GM12878 (cell line): ENCODE results near the gene TCF7. TPM values are rescaled to one million over a fixed set of nuclear protein-coding genes. Genes with fewer than 3 reads are reported as not detected.

ENCODE experiments used
- CEBPB ChIP-seq, 2 experiments: fragments of 150-350 bp in 1 of 2; IDR thresholded peaks; 2 replicates each; pipeline ENCODE4 v1.6.1; 2012 to 2014; ENCODE audit warnings: low read depth in 2 of 2, low read length in 2 of 2, borderline replicate concordance in 1 of 2, inconsistent platforms in 1 of 2
- CHD1 ChIP-seq: IDR thresholded peaks from 2 replicates; pipeline ENCODE4 v1.6.1; 2012; ENCODE audit warnings: low read depth, low read length, improper control_type of control experiment
- MYC ChIP-seq: IDR thresholded peaks from 2 replicates; pipeline ENCODE4 v1.6.1; 2011; ENCODE audit warnings: mild to moderate bottlenecking, low read length, moderate library complexity, inconsistent platforms; ENCODE audit not compliant: insufficient read depth, insufficient replicate concordance, insufficient read length, severe bottlenecking
- NFYA ChIP-seq: IDR thresholded peaks from 2 replicates; pipeline ENCODE4 v1.6.1; 2011; ENCODE audit warnings: low read depth, mild to moderate bottlenecking, low read length, improper control_type of control experiment, borderline replicate concordance
- PAX8 ChIP-seq: fragments of 450-650 bp; IDR thresholded peaks from 2 replicates; pipeline ENCODE4 v1.6.1; 2017; ENCODE audit warnings: mild to moderate bottlenecking, moderate library complexity
- POU2F2 ChIP-seq: IDR thresholded peaks from 3 replicates; pipeline ENCODE4 v1.6.1; 2011; ENCODE audit warnings: low read depth, mild to moderate bottlenecking, low read length, borderline replicate concordance
- polyA plus RNA-seq, 11 experiments: library from polyadenylated mRNA; depleted of rRNA in 4 of 11; unstranded in 6 of 11; stranded (reverse) in 5 of 11; fragments of >200 nt; fragmentation: Nextera tagmentation in 4 of 11; fragmentation: Illumina TruSeq in 1 of 11; extraction: Ambion mirVana in 4 of 11; extraction: Trizol in 1 of 11; gene quantifications; 1 replicate in 1 of 11; 2 replicates in 10 of 11; pipeline versions ENCODE4 v1.2.1 to v1.2.3, GENCODE V29; 2011 to 2016; ENCODE audit warnings: inconsistent platforms in 2 of 11, missing spikeins in 2 of 11, low read depth in 1 of 11
- small RNA-seq: library from RNA; depleted of rRNA; stranded (forward); fragments of <200 nt; gene quantifications from one replicate; pipeline ENCODE3, GENCODE V24; 2014
- total RNA-seq, 4 experiments: library from RNA; depleted of rRNA in 3 of 4; stranded (reverse); fragments of >200 nt in 3 of 4; fragmentation: Illumina TruSeq in 1 of 4; extraction: Trizol in 1 of 4; gene quantifications; 2 replicates each; pipeline versions ENCODE4 v1.2.1 to v1.2.3, GENCODE V29; 2013 to 2021

Gene TCF7
- total and polyA plus RNA-seq, 10 of the 15 experiments (the other 5 are each of a cell fraction or from before 2014, with no cell fraction given): 10.0 to 60.2 (median 23.6) TPM

GRCh38 chr5:134195666-134196065, 81.2 kb downstream of the TCF7 start (continued):
- no peak for TF ChIP-seq MYC
- TF ChIP-seq CHD1: no peak
- no peak for TF ChIP-seq POU2F2
- no peak for TF ChIP-seq CEBPB (IDR thresholded peaks at IDR 0.05; ENCODE audit: borderline replicate concordance in 1 of 2, low read depth in 2 of 2, low read length in 2 of 2)
- no peak for TF ChIP-seq PAX8
- no peak for TF ChIP-seq NFYA

Small RNA genes lying within 50 kb of the gene (small RNA-seq; reads per million reads assigned to genes)
- gene AC008608.1: not detected

Other genes with a start within 250 kb of the TCF7 start
- gene C5orf15, start 146.1 kb upstream of the TCF7 start, total RNA-seq (2014; rRNA removed): 39.9 and 49.0 TPM in 2 replicates
- gene C5orf15, start 146.1 kb upstream of the TCF7 start, total RNA-seq (2014; rRNA removed; fragmentation: Illumina TruSeq; extraction: Trizol): 44.0 and 45.3 TPM in 2 replicates
- 21.7 and 24.1 TPM in 2 replicates for gene C5orf15, start 146.1 kb upstream of the TCF7 start, total RNA-seq (2021)
- 69.6 and 90.5 TPM in 2 replicates for gene C5orf15, start 146.1 kb upstream of the TCF7 start, polyA plus RNA-seq (2011; rRNA removed)
- gene C5orf15, start 146.1 kb upstream of the TCF7 start, polyA plus RNA-seq (2014; fragmentation: Illumina TruSeq; extraction: Trizol): 57.6 and 71.1 TPM in 2 replicates
- 10 to 100 TPM; 36.3 to 42.2 TPM for gene C5orf15, start 146.1 kb upstream of the TCF7 start, polyA plus RNA-seq (2014; fragmentation: Nextera tagmentation; extraction: Ambion mirVana)
- 42.0 and 48.0 TPM in 2 replicates for gene C5orf15, start 146.1 kb upstream of the TCF7 start, polyA plus RNA-seq (2014; rRNA removed)
- gene C5orf15, start 146.1 kb upstream of the TCF7 start, polyA plus RNA-seq (2016; fragmentation: Nextera tagmentation; extraction: Ambion mirVana): 10 to 100 TPM; 62.3 to 63.8 TPM
- 314 and 372 TPM in 2 replicates for gene VDAC1, start 109.7 kb upstream of the TCF7 start, total RNA-seq (2014; rRNA removed)
- gene VDAC1, start 109.7 kb upstream of the TCF7 start, total RNA-seq (2014; rRNA removed; fragmentation: Illumina TruSeq; extraction: Trizol): 420 and 440 TPM in 2 replicates
- 323 and 329 TPM in 2 replicates for gene VDAC1, start 109.7 kb upstream of the TCF7 start, total RNA-seq (2021)
- 245 and 246 TPM in 2 replicates for gene VDAC1, start 109.7 kb upstream of the TCF7 start, polyA plus RNA-seq (2011; rRNA removed)
- 448 and 558 TPM in 2 replicates for gene VDAC1, start 109.7 kb upstream of the TCF7 start, polyA plus RNA-seq (2014; fragmentation: Illumina TruSeq; extraction: Trizol)
- 100 to 1,000 TPM; 276 to 376 TPM for gene VDAC1, start 109.7 kb upstream of the TCF7 start, polyA plus RNA-seq (2014; fragmentation: Nextera tagmentation; extraction: Ambion mirVana)
- gene VDAC1, start 109.7 kb upstream of the TCF7 start, polyA plus RNA-seq (2014; rRNA removed): 260 and 293 TPM in 2 replicates
- 100 to 1,000 TPM; 464 to 488 TPM for gene VDAC1, start 109.7 kb upstream of the TCF7 start, polyA plus RNA-seq (2016; fragmentation: Nextera tagmentation; extraction: Ambion mirVana)
- gene SKP1, start 62.3 kb downstream of the TCF7 start, total RNA-seq (2014; rRNA removed): 100 and 114 TPM in 2 replicates
- gene SKP1, start 62.3 kb downstream of the TCF7 start, total RNA-seq (2014; rRNA removed; fragmentation: Illumina TruSeq; extraction: Trizol): 404 and 421 TPM in 2 replicates
- 202 and 204 TPM in 2 replicates for gene SKP1, start 62.3 kb downstream of the TCF7 start, total RNA-seq (2021)
- gene SKP1, start 62.3 kb downstream of the TCF7 start, polyA plus RNA-seq (2011; rRNA removed): 351 and 383 TPM in 2 replicates
- 617 and 795 TPM in 2 replicates for gene SKP1, start 62.3 kb downstream of the TCF7 start, polyA plus RNA-seq (2014; fragmentation: Illumina TruSeq; extraction: Trizol)
- 1,000 to 10,000 TPM; 1,587 to 1,686 TPM for gene SKP1, start 62.3 kb downstream of the TCF7 start, polyA plus RNA-seq (2014; fragmentation: Nextera tagmentation; extraction: Ambion mirVana)
- gene SKP1, start 62.3 kb downstream of the TCF7 start, polyA plus RNA-seq (2014; rRNA removed): 305 and 398 TPM in 2 replicates
- gene SKP1, start 62.3 kb downstream of the TCF7 start, polyA plus RNA-seq (2016; fragmentation: Nextera tagmentation; extraction: Ambion mirVana): 100 to 1,000 TPM; 868 to 919 TPM
- gene PPP2CA, start 111.4 kb downstream of the TCF7 start, total RNA-seq (2014; rRNA removed): 88.9 and 112 TPM in 2 replicates
- 62.7 and 64.6 TPM in 2 replicates for gene PPP2CA, start 111.4 kb downstream of the TCF7 start, total RNA-seq (2014; rRNA removed; fragmentation: Illumina TruSeq; extraction: Trizol)
- gene PPP2CA, start 111.4 kb downstream of the TCF7 start, total RNA-seq (2021): 155 and 165 TPM in 2 replicates
- gene PPP2CA, start 111.4 kb downstream of the TCF7 start, polyA plus RNA-seq (2011; rRNA removed): 225 and 324 TPM in 2 replicates
- 83.8 and 85.3 TPM in 2 replicates for gene PPP2CA, start 111.4 kb downstream of the TCF7 start, polyA plus RNA-seq (2014; fragmentation: Illumina TruSeq; extraction: Trizol)
- 10 to 100 TPM; 18.6 to 30.9 TPM for gene PPP2CA, start 111.4 kb downstream of the TCF7 start, polyA plus RNA-seq (2014; fragmentation: Nextera tagmentation; extraction: Ambion mirVana)
- gene PPP2CA, start 111.4 kb downstream of the TCF7 start, polyA plus RNA-seq (2014; rRNA removed): 159 and 170 TPM in 2 replicates
- gene PPP2CA, start 111.4 kb downstream of the TCF7 start, polyA plus RNA-seq (2016; fragmentation: Nextera tagmentation; extraction: Ambion mirVana): 100 to 1,000 TPM; 339 to 385 TPM